MCF 10A (cell line): ENCODE results near the gene PLEKHH1. TPM values are rescaled to one million over a fixed set of nuclear protein-coding genes. Genes with fewer than 3 reads are reported as not detected.
"Not testable (repeated sequence)": the region's sequence is repeated elsewhere in the genome, so short reads cannot be mapped to it uniquely, and the experiment has no call there.

Source experiments
- BruUV-seq: library from RNA; stranded (reverse); fragments of 400-500 nt; replicated peaks from 2 replicates; lab custom pipeline; 2021; lab: Mats Ljungman, UMichigan
- CTCF ChIA-PET: fragments of 300-600 bp; sonication (Branson Sonifier 250); formaldehyde crosslinking; extraction: SDS; loops from one replicate; lab custom pipeline; 2021; ENCODE audit warnings: antibody characterized with exemption, inconsistent platforms; lab: Yijun Ruan, JAX
- POLR2A ChIA-PET: fragments of 300-600, 350-650 bp; sonication (Branson Sonifier 250); formaldehyde crosslinking; extraction: SDS; loops from one replicate; lab custom pipeline; 2020; ENCODE audit warnings: antibody characterized with exemption, inconsistent platforms; lab: Yijun Ruan, JAX
- DNase-seq: peaks from one replicate; pipeline ENCODE4 v3.0.0-alpha.2; 2018; ENCODE audit not compliant: unreplicated experiment
- H3K27ac Mint-ChIP-seq: one replicate; pipeline ENCODE4 v1.8.0; 2022; ENCODE audit warnings: mild to moderate bottlenecking, low read depth, mixed read lengths; ENCODE audit not compliant: unreplicated experiment
- H3K27me3 Mint-ChIP-seq: one replicate; pipeline ENCODE4 v1.8.0; 2022; ENCODE audit warnings: mixed read lengths; ENCODE audit not compliant: insufficient read depth, unreplicated experiment
- H3K36me3 Mint-ChIP-seq: one replicate; pipeline ENCODE4 v1.8.0; 2022; ENCODE audit warnings: mild to moderate bottlenecking, moderate library complexity, mixed read lengths; ENCODE audit not compliant: insufficient read depth, unreplicated experiment
- H3K4me1 Mint-ChIP-seq: one replicate; pipeline ENCODE4 v1.8.0; 2022; ENCODE audit warnings: mixed read lengths; ENCODE audit not compliant: insufficient read depth, unreplicated experiment
- H3K4me3 Mint-ChIP-seq: one replicate; pipeline ENCODE4 v1.8.0; 2022; ENCODE audit warnings: mild to moderate bottlenecking, moderate library complexity, mixed read lengths; ENCODE audit not compliant: unreplicated experiment
- H3K9me3 Mint-ChIP-seq: one replicate; pipeline ENCODE4 v1.8.0; 2022; ENCODE audit warnings: mixed read lengths; ENCODE audit not compliant: unreplicated experiment
- CTCF ChIP-seq: fragments of 200-600 bp; IDR thresholded peaks from one replicate; pipeline ENCODE4 v1.8.0; 2022; ENCODE audit warnings: antibody characterized with exemption, mild to moderate bottlenecking; ENCODE audit not compliant: unreplicated experiment
- intact Hi-C: fragments of 100-400 bp; cut with micrococcal nuclease; formaldehyde crosslinking; loops from 2 replicates; pipeline ENCODE4 v1.14.1; 2022
- total RNA-seq: library from RNA; stranded (reverse); gene quantifications from 2 replicates; pipeline ENCODE4 v1.2.3, GENCODE V29; 2022

Gene PLEKHH1
- total RNA-seq, 1 experiment from 2014 or later = 5.8 TPM

DNA sequence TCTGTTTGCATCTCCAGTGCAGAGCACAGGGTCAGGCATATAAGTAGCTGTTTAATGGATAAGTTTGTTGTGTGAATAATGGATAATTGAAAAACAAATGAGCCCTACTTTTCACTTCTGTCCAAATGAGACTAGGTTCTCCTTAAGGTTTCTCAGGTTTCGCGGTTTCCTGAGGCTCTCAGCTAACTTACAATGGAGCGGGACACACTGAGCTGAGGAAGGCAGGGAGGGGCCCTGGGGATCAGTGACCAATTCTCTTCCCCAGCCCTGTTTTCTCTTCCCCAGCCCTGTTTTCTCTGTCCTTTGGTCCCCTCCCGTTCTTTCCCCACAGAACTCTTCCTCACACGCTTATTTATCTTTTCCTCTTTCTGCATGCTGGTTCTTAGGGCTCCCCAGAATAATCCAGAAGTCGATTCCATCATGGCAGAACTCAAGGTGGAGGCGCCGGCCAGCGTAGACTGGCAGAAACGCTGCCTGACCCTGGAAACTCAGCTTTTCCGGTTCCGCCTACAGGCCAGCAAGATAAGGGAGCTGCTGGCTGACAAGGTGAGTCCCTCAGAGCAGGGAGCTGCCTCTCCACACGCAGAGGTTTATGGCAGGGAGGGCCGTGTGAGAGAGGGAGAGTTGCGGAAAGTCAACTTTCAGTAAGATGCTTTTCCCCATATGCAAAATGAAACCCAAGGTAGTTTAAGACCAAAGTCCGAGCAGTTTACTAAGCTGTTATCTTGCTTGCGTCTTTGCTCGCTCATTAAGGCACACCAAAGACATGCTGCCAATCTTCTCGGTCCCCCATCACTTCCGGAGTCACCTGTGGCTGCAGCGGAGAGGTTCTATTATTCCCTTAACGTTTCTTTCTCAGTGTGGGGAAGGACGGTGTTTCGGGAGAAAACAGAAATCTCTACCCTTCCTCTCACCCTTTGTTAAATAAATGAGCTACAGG, 8.6 kb downstream of the PLEKHH1 start:
- no TSS peak for BruUV-seq
- Mint-ChIP-seq H3K4me3 (no peak overlapping the region), H3K36me3 (no peaks in the 10 kb centered on the region), H3K27me3 (no peaks in the 10 kb centered on the region), H3K27ac (no peak overlapping the region), H3K9me3 (peaks cover 7% of the 10 kb centered on the region), H3K4me1 (no peaks in the 10 kb centered on the region)
- POLR2A ChIA-PET = no interaction called here
- DNase-seq = no peak
- intact Hi-C loops = no loop called here
- CTCF ChIA-PET = interaction anchor here (0.9 to 2.3 kb wide), 5 partner anchors 8 to 163 kb away, joined by 3 to 12 read pairs (median 6); partner anchors contain the start of gene PLEKHH1
- no peak for TF ChIP-seq CTCF

DNA sequence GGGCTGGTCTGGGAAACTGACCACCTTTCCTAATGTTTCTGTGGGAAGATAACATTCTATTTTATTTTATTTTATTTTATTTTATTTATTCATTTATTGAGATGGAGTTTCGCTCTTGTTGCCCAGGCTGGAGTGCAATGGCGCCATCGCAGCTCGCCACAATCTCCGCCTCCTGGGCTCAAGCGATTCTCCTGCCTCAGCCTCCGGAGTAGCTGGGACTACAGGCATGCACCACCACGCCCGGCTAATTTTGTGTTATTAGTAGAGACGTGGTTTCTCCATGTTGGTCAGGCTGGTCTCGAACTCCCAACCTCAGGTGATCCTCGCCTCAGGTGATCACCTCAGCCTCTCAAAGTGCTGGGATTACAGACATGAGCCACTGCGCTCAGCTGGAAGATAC, 9.5 kb downstream of the PLEKHH1 start:
- H3K36me3 Mint-ChIP-seq, intact Hi-C loops, H3K27ac Mint-ChIP-seq, H3K4me3 Mint-ChIP-seq, H3K4me1 Mint-ChIP-seq, BruUV-seq, H3K27me3 Mint-ChIP-seq, POLR2A ChIA-PET, H3K9me3 Mint-ChIP-seq, DNase-seq: not testable (repeated sequence)
- CTCF ChIA-PET = interaction anchor here (1.0 to 2.3 kb wide), 5 partner anchors 9 to 29 kb away, joined by 5 to 12 read pairs (median 6); partner anchors contain the start of gene PLEKHH1

- no peak overlapping the region for H3K4me3 Mint-ChIP-seq
- POLR2A ChIA-PET = no interaction called here
- CTCF ChIA-PET = interaction anchor here (1.1 kb wide), 1 partner anchor 117 kb away, joined by 3 read pairs; no protein-coding TSS in a partner anchor
Measured at GRCh38 chr14:67544590-67544989, 11.5 kb downstream of the PLEKHH1 start.

DNA sequence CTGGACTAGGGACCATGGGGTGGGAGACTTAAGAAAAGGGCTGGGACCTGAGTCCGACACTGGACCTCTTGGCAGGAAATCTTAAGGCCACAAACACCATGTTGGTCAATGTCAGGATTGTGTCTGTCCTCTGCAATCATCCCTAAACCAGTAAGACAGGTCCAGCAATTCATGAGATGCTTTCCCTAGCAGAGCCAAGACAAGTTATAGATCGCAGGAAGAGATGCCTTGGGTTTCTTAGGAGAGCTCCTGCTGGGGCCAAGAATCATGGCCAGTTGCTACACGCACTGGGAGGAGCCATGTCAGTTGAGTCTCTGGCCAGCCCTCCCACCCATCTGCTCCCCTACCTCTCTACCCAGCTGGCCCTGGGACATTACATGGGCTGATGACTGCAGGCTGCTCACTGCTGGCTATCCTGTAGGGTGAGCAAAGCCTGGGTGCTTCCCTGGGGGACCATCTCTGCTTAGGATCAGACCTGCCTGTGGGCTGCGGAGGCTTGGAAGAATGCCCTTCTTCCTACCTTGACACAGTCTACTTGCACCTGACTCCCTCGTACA, 14.2 kb downstream of the PLEKHH1 start:
- intact Hi-C loops = no loop called here
- no peaks in the 10 kb centered on the region for H3K36me3 Mint-ChIP-seq
- CTCF ChIA-PET = no interaction called here
- H3K4me1 Mint-ChIP-seq = no peaks in the 10 kb centered on the region
- DNase-seq = no peak
- no peak for TF ChIP-seq CTCF
- H3K27me3 Mint-ChIP-seq = no peaks in the 10 kb centered on the region
- H3K27ac Mint-ChIP-seq = no peak overlapping the region
- peaks cover 7% of the 10 kb centered on the region for H3K9me3 Mint-ChIP-seq
- H3K4me3 Mint-ChIP-seq = no peak overlapping the region
- no TSS peak for BruUV-seq
- POLR2A ChIA-PET = no interaction called here

More at GRCh38 chr14:67544590-67544989, 11.5 kb downstream of the PLEKHH1 start:
- no peak for DNase-seq
- H3K36me3 Mint-ChIP-seq = no peaks in the 10 kb centered on the region
- no peak overlapping the region for H3K27ac Mint-ChIP-seq
- no peaks in the 10 kb centered on the region for H3K4me1 Mint-ChIP-seq
- BruUV-seq = no TSS peak
- H3K9me3 Mint-ChIP-seq = peaks cover 7% of the 10 kb centered on the region
- no peaks in the 10 kb centered on the region for H3K27me3 Mint-ChIP-seq
- no peak for TF ChIP-seq CTCF
- intact Hi-C loops = no loop called here
